Activated T-cell treated with anti-CD3 and anti-CD28 coated beads, Interleukin-2, amount 50 U/mL, for 24 hours (primary cell): ENCODE data around the gene ITGB3.

Source experiments
- DNase-seq: peaks from one replicate; pipeline ENCODE4 v3.0.0-alpha.2; 2020
- H3K27ac Mint-ChIP-seq: 2 replicates; pipeline ENCODE4 v1.8.0; 2020; ENCODE audit warnings: mild to moderate bottlenecking, mixed read lengths
- H3K27me3 Mint-ChIP-seq: 2 replicates; pipeline ENCODE4 v1.8.0; 2020; ENCODE audit warnings: mixed read lengths
- H3K36me3 Mint-ChIP-seq: 2 replicates; pipeline ENCODE4 v1.8.0; 2020; ENCODE audit warnings: low read depth, mixed read lengths
- H3K4me1 Mint-ChIP-seq: 2 replicates; pipeline ENCODE4 v1.8.0; 2020; ENCODE audit warnings: low read depth, mixed read lengths
- H3K4me3 Mint-ChIP-seq: 2 replicates; pipeline ENCODE4 v1.8.0; 2020; ENCODE audit warnings: mild to moderate bottlenecking, moderate library complexity, mixed read lengths
- H3K9me3 Mint-ChIP-seq: 2 replicates; pipeline ENCODE4 v1.8.0; 2020; ENCODE audit warnings: mixed read lengths

The ITGB3 gene

GRCh38 chr17:47230864-47231263 lies 22.8 kb upstream of the ITGB3 start:
- Mint-ChIP-seq H3K9me3 (no peaks in the 10 kb centered on the region), H3K4me1 (peaks cover 12% of the 10 kb centered on the region), H3K27me3 (peaks cover 12% of the 10 kb centered on the region), H3K27ac (no peak overlapping the region), H3K36me3 (no peaks in the 10 kb centered on the region), H3K4me3 (no peak overlapping the region)
- no peak for DNase-seq

- Mint-ChIP-seq H3K4me3 (no peak overlapping the region), H3K36me3 (no peaks in the 10 kb centered on the region), H3K27ac (no peak overlapping the region), H3K4me1 (peaks cover 12% of the 10 kb centered on the region), H3K27me3 (peaks cover 12% of the 10 kb centered on the region), H3K9me3 (no peaks in the 10 kb centered on the region)
- no peak for DNase-seq
Measured at GRCh38 chr17:47231334-47231733, 22.3 kb upstream of the ITGB3 start.

- Mint-ChIP-seq H3K27me3 (peaks cover 12% of the 10 kb centered on the region), H3K27ac (no peak overlapping the region), H3K4me1 (peaks cover 12% of the 10 kb centered on the region), H3K36me3 (no peaks in the 10 kb centered on the region), H3K9me3 (no peaks in the 10 kb centered on the region), H3K4me3 (no peak overlapping the region)
- no peak for DNase-seq
Measured at GRCh38 chr17:47231866-47232265, 21.8 kb upstream of the ITGB3 start.

GRCh38 chr17:47232465-47232864 lies 21.2 kb upstream of the ITGB3 start:
- Mint-ChIP-seq H3K4me3 (no peak overlapping the region), H3K36me3 (no peaks in the 10 kb centered on the region), H3K27ac (no peak overlapping the region), H3K4me1 (peaks cover 12% of the 10 kb centered on the region), H3K9me3 (no peaks in the 10 kb centered on the region), H3K27me3 (peaks cover 12% of the 10 kb centered on the region)
- no peak for DNase-seq

- DNase-seq: no peak
- Mint-ChIP-seq H3K36me3 (no peaks in the 10 kb centered on the region), H3K4me1 (peaks cover 3% of the 10 kb centered on the region), H3K27me3 (peaks cover 6% of the 10 kb centered on the region), H3K27ac (no peak overlapping the region), H3K9me3 (no peaks in the 10 kb centered on the region), H3K4me3 (no peak overlapping the region)
Measured at GRCh38 chr17:47235506-47235905, 18.1 kb upstream of the ITGB3 start.

GRCh38 chr17:47235923-47236322 lies 17.7 kb upstream of the ITGB3 start:
- Mint-ChIP-seq H3K36me3 (no peaks in the 10 kb centered on the region), H3K4me1 (peaks cover 4% of the 10 kb centered on the region), H3K27ac (no peak overlapping the region), H3K9me3 (no peaks in the 10 kb centered on the region), H3K4me3 (no peak overlapping the region), H3K27me3 (peaks cover 1% of the 10 kb centered on the region)
- DNase-seq: no peak

GRCh38 chr17:47237841-47238240 lies 15.8 kb upstream of the ITGB3 start:
- Mint-ChIP-seq H3K36me3 (no peaks in the 10 kb centered on the region), H3K4me1 (peaks cover 4% of the 10 kb centered on the region), H3K4me3 (no peak overlapping the region), H3K27ac (no peak overlapping the region), H3K27me3 (no peaks in the 10 kb centered on the region), H3K9me3 (no peaks in the 10 kb centered on the region)
- no peak for DNase-seq

GRCh38 chr17:47238321-47239010 lies 15.2 kb upstream of the ITGB3 start:
- Mint-ChIP-seq H3K27ac (no peak overlapping the region), H3K4me1 (peaks cover 4% of the 10 kb centered on the region), H3K4me3 (no peak overlapping the region), H3K27me3 (no peaks in the 10 kb centered on the region), H3K36me3 (no peaks in the 10 kb centered on the region), H3K9me3 (no peaks in the 10 kb centered on the region)
- no peak for DNase-seq

GRCh38 chr17:47239619-47239966 lies 14.0 kb upstream of the ITGB3 start:
- Mint-ChIP-seq H3K4me1 (peaks cover 4% of the 10 kb centered on the region), H3K27me3 (peaks cover 6% of the 10 kb centered on the region), H3K4me3 (no peak overlapping the region), H3K36me3 (no peaks in the 10 kb centered on the region), H3K27ac (no peak overlapping the region), H3K9me3 (no peaks in the 10 kb centered on the region)
- DNase-seq: no peak

GRCh38 chr17:47239967-47240651 lies 13.5 kb upstream of the ITGB3 start:
- H3K36me3 Mint-ChIP-seq: no peaks in the 10 kb centered on the region
- H3K27ac Mint-ChIP-seq: no peak overlapping the region
- no peak for DNase-seq
- H3K4me3 Mint-ChIP-seq: no peak overlapping the region
- H3K27me3 Mint-ChIP-seq: peaks cover 8% of the 10 kb centered on the region
- peaks cover 4% of the 10 kb centered on the region for H3K4me1 Mint-ChIP-seq
- H3K9me3 Mint-ChIP-seq: no peaks in the 10 kb centered on the region

- Mint-ChIP-seq H3K36me3 (no peaks in the 10 kb centered on the region), H3K9me3 (no peaks in the 10 kb centered on the region), H3K27ac (no peak overlapping the region), H3K27me3 (peaks cover 12% of the 10 kb centered on the region), H3K4me3 (no peak overlapping the region), H3K4me1 (peaks cover 4% of the 10 kb centered on the region)
- no peak for DNase-seq
Measured at GRCh38 chr17:47240806-47241205, 12.8 kb upstream of the ITGB3 start.

- H3K4me1 Mint-ChIP-seq: peaks cover 4% of the 10 kb centered on the region
- H3K27ac Mint-ChIP-seq: no peak overlapping the region
- no peaks in the 10 kb centered on the region for H3K9me3 Mint-ChIP-seq
- DNase-seq: no peak
- H3K4me3 Mint-ChIP-seq: no peak overlapping the region
- no peaks in the 10 kb centered on the region for H3K36me3 Mint-ChIP-seq
- H3K27me3 Mint-ChIP-seq: peaks cover 16% of the 10 kb centered on the region
Measured at GRCh38 chr17:47242648-47243047, 11.0 kb upstream of the ITGB3 start.

- Mint-ChIP-seq H3K27ac (no peak overlapping the region), H3K4me3 (no peak overlapping the region), H3K27me3 (peaks cover 16% of the 10 kb centered on the region), H3K36me3 (no peaks in the 10 kb centered on the region), H3K4me1 (peaks cover 4% of the 10 kb centered on the region), H3K9me3 (no peaks in the 10 kb centered on the region)
- no peak for DNase-seq
Measured at GRCh38 chr17:47243737-47244598, 9.7 kb upstream of the ITGB3 start.

- Mint-ChIP-seq H3K27ac (no peak overlapping the region), H3K27me3 (peaks cover 16% of the 10 kb centered on the region), H3K4me1 (peaks cover 2% of the 10 kb centered on the region), H3K9me3 (no peaks in the 10 kb centered on the region), H3K4me3 (no peak overlapping the region), H3K36me3 (no peaks in the 10 kb centered on the region)
- no peak for DNase-seq
Measured at GRCh38 chr17:47244697-47245096, 8.9 kb upstream of the ITGB3 start.

GRCh38 chr17:47246120-47246519 lies 7.5 kb upstream of the ITGB3 start:
- H3K4me1 Mint-ChIP-seq: no peaks in the 10 kb centered on the region
- H3K36me3 Mint-ChIP-seq: no peaks in the 10 kb centered on the region
- peaks cover 21% of the 10 kb centered on the region for H3K27me3 Mint-ChIP-seq
- H3K9me3 Mint-ChIP-seq: no peaks in the 10 kb centered on the region
- no peak overlapping the region for H3K27ac Mint-ChIP-seq
- no peak overlapping the region for H3K4me3 Mint-ChIP-seq
- no peak for DNase-seq
